Inflammatory macrophage treated with lipopolysaccharide for 1 hour (primary cell): Measurements from ENCODE around the gene IGHMBP2.
"Not testable (repeated sequence)": the region's sequence is repeated elsewhere in the genome, so short reads cannot be mapped to it uniquely, and the experiment has no call there.

Experiments used
- DNase-seq, 2 donors: peaks; one replicate each; pipeline ENCODE4 v3.0.0-alpha.2; 2020 to 2022

The IGHMBP2 gene

DNA sequence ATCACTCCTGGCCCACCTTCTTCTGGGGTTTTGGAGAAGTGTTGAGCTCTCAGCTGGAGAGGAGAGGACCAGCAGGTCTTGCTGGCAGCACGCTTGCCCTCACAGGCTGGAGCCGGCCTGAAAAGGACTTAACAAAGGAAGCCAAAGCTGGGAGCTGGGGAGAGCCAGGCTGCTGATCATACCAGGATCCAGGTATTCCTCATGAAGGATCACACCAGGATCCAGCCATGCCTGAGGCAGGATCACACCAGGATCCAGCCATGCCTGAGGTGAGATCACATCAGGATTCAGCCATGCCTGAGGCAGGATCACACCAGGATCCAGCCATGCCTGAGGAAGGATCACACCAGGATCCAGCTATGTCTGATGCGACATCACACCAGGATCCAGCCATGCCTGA is 60.1 kb downstream of the IGHMBP2 start:
- DNase-seq, result no peak

DNA sequence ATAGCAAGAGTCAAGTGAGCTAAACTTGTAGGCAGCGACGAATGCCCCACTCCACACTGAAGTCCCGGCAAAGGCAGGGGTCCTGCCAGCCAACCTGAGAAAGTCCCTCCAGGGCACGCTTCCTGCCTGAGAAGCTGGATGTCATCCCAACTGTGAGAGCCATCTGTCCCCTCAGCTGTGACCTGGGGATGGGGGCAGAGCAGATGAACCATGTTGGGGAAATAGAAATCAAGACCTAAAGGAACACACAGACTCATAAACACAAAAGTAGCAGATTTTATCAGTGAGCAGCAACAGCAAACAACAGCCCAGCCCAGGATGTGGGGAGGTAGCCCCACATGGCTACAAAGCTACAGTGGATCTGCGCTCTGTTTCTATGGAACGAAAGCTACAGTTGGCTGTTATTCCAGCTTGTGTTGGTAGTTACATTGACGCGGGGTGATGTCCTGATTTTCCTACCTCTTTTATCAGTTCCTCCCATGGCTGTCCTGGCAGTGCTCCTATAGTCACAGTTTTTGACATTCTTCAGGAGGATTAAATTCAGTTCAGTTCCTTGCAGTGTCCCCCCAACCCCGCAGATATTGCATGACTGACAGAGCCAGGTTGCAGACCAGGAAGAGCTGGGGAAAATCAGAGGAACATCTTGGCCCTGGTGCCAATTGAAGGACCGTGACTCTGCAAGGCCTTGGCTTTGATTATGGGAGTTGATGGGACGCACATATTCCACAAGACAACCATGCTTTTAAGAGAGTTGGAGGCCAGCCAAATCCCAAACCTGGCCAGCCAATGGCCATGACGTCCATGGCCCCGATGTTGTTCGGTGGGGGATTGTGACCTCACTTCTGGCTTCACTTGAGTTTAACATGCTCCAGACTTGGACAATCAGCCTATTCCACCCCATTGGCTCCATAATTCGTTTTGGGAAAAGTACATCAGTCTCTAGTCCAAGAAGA is 62.5 kb downstream of the IGHMBP2 start:
- no peak for DNase-seq

DNA sequence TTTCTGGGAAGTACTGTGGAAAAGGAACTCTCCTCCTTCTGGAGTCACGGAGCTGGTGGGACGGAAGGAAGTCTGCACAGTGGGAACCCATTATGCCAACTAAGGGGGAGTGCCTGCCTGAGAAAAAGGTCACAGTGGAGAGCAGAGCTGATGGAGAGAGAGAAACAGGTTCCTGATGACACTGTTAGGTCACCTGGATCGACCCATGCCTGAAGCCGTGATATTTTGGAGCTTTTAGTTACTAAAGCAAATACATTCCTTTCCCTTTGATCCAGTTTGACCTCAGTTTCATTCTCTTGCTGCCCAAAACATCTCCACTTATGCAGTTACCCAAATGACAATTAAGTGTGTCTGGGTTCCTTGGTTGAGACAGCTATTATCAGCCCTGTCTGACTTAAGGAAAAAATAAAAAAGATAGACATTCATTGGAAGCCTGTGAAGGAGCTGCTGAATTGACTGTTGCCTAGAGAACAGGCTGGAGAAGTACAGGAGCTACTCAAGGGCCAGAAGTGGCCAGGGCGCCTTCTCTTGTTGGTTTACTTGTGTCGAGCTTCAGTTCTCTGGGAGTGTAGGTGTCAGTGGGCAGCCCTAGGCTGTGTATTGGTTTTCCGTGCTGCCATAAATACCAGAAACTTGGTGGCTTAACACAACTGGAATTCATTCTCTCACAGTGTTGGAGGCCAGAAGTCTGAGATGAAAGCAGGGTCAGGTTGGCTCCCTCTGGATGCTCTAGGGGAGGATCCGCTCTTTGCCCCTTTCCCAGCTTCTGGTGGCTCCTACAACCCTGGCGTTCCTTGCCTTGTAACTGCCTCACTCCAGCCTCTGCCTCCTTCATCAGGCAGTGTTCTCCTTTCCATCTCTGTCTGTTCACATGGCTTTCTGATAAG is 63.4 kb downstream of the IGHMBP2 start:
- no peak for DNase-seq

DNA sequence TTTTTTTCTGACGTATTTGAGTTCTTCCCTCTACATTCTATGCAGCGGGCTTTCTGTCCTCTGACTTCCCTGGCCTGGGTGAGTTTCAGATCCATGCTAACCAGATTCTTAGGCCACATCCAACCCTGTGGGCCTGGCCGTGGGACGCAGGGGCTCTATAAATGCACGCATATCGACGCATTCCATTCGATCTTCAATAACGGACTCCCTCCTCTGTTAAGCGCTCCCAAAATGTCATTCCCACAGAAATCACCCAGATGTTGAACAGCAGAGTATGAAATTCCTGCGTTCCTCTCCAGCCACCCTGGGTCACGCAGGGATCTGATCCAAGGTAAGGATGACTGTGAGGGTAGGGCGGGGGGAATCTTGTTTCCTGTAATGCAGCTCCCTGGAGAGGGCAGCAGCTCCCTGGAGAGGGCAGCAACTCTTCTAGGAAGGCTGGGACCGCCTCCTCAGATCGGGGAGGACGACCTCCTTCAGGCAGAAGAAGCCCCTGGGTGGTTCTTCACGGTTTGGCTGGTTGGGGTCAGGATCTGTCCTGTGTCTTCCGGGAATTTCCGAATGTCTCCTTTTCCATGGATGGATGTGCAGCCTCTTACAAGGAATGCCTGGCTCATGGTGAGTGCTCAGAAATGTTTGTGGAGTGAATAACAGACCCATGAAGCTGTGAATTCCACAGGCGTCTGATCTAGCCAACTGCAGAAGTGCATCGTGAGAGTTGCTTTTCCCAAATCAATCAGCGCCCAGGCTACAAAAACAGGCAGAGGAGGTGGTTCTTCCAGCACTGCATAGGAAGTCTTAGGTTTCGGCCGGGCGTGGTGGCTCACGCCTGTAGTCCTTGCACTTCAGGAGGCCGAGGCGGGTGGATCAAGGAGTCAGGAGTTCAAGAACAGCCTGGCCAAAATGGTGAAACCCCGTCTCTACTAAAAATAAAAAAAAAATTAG is 64.9 kb downstream of the IGHMBP2 start:
- no peak for DNase-seq

DNA sequence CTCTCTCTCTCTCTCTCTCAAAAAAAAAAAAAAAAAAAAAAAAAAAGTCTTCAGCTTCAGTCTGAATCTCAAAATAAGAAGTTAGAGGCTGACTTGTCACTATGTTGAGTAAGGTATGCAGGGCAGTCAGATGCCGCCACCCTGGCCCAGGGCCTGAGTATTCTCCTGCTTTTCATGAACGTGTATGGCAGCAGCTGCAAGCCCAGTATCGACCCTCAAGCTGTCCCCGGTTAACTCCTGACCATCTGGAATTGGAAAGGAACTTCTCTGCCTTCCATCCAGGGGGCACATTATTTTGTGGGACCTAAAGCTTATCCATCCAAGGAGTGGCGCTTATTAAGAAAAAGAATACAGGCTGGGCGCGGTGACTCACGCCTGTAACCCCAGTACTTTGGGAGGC is 65.7 kb downstream of the IGHMBP2 start:
- DNase-seq, result no peak

DNA sequence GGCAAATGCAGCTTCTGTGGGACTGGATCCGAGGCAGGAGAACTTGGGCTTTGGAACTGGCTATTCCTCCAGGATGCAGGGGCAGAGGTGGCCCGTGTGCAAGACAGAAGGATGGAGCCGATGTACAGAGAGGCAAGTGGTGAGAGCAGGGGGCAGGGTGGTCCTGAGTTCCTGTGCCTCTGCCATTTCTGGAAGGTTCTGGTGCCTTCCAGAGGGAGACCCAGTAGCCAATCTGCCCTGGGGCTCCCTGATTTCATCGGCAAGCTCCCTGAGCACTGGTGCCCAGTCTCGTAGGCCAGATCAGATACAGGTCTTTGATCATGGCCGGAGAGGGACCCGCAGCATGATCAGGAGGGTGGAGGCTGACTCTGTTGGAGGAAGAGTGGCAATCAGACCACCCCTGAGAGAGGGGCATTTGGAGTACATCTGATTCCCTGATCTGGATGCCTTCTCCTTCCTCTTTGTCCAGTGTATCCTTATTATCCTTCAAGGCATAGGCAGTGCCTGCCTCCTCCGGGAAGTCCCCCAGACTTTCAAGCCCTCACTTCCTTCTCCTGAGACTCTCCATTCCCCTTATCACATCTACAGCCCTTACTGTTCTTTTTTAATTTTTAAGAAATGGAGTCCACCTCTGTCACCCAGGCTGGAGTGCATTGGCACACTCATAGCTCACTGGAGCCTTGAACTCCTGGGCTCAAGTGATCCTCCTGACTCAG is 67.4 kb downstream of the IGHMBP2 start:
- DNase-seq, result no peak

DNA sequence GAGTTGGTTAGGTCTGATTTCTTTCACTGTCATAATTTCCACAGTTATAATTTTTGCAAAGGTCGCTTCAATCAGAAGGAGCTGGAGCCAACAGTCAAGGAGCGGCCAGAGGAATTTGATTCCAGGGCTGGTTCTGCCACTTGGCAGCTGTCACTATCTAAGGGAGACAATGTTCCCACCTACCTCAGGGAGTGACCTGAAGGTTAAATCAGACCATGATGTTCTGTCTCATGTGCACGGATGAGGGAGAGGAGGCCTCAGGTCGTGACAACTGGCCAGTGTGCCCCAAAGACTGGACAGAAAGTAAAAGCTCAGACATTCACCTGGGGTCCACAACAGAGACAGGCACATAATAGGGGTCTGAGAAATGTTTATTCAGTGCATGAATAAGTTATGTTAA is 69.5 kb downstream of the IGHMBP2 start:
- no peak for DNase-seq

DNA sequence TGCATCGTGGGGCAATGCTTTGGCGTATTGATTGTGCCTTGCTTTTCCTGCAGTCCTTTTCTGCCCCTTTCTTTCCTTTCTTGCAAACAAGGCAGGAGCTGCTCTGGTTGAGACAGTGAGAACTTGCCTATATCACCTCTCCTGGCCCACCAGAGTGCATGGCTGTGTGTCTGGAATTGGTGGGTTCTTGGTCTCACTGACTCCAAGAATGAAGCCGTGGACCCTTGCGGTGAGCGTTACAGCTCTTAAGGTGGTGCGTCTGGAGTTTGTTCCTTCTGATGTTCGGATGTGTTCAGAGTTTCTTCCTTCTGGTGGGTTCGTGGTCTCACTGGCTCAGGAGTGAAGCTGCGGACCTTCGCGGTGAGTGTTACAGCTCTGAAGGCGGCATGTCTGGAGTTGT is 70.0 kb downstream of the IGHMBP2 start:
- not testable (repeated sequence) for DNase-seq

DNA sequence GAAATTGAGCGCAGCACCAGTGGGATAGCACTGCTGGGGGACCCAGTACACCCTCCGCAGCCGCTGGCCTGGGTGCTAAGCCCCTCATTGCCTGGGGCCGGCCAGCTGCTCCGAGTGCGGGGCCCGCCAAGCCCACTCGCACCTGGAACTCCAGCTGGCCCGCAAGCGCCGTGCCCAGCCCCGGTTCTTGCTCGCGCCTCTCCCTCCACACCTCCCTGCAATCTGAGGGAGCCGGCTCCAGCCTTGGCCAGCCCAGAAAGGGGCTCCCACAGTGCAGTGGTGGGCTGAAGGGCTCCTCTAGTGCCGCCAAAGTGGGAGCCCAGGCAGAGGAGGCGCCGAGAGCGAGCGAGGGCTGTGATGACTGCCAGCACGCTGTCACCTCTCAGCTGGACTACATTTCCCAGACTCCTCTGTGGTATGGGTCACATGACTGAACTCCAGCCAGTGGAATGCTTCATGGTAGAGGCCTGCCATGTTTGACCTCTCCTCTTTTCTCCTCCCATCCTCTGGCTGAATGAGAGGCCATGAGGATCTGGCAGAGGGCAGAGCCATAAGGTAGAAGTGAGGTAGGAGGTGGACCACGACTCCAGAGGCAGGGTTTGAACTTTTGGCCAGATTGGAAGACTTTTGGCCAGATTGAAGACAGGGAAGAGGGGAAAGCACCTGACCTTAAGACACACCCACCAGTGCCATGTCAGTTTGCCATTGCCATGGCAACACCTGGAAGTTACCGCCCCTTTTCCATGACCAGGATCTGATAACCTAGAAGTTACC is 70.9 kb downstream of the IGHMBP2 start:
- DNase-seq, result peak; percentile 18 to 24

DNA sequence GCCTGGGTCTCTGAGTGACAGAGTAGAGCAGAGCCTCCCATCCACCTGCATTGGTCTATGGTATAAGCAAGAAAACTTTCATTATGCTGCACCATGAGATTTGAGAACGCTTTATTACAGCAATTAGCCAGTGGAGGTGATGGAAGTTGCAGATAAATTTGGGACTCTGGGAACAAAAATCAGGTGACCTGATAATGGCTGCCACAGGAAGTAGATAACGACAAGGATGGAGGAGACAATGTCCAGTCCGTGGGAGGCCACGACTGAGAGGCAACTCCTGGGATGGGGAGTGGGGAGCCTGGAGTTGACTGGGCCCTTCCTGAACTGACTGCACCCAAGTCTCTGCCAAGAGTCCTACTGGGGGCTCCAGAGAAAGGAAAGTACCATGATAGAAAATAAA is 72.4 kb downstream of the IGHMBP2 start:
- DNase-seq, result no peak

DNA sequence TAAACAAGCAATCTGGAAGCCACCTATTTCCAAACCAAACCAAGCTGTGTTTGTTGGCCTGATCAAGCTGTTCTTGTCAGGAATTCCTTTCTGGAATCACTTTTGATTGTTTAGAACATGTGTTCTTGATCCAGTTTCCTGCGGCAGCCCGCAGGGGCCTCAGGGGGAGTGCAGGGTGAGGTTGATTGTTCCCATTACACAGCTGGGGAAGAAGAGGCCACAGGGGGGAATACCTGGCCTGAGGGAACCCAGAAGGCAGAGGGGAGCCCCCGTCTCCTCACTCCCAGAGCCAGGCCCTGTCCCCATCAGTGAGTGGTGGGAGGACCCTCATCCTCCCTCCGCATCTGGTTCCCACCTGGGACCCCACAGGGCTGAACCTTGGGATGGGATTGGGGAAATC is 72.9 kb downstream of the IGHMBP2 start:
- no peak for DNase-seq

DNA sequence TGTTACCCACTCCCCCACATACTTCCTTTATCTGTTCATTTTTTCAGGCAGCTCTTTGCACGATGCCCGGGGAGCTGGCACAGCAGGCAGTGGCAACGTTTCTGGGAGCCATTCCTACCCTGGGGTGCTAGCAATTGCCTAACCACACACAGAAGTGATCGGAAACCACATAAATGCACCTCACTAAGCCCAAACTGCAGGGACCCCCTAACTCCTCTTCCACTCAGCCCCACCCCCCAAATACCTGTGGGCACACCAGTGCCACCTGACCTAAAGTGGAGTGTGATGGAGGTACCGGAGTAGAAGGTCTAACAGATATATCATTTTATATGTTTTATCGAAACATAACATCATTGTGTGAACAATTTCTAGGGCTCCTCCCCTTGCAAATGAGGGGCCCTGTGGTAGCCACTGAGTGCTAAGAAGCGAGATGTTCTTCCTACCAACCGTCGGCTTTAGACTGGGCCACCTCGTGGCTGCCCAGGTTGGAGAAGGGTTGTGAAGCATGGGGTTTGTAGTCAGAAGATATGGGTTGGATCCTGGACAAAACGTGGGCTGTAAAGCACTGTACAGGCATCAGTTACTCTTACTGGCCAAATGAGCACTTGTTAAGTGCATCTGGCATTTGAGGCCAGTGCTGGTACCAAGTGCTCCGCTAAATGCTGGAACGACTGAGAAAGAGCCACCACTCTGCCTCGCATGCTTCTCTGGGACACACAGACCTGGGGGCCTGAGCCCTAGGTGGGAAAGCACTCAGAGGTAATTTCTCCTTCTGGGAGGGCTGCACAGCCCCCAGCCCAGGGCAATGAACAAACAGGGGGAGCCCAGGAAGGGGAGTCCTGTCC is 74.3 kb downstream of the IGHMBP2 start:
- no peak for DNase-seq

DNA sequence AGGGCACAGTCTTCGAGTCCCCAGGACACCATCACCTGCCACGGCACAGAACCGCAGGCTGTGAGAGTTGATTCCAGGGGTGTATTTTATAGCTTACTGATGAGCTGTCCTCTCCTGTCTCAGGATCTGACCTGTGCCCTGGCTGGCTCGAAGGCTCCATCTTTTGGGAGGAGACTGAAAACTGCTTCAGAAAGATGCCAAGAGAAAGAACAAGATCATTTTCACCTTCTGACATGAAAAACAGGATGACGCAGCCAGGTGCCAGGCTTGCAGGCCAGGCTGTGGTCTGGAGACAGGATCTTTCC is 74.9 kb downstream of the IGHMBP2 start:
- no peak for DNase-seq

DNA sequence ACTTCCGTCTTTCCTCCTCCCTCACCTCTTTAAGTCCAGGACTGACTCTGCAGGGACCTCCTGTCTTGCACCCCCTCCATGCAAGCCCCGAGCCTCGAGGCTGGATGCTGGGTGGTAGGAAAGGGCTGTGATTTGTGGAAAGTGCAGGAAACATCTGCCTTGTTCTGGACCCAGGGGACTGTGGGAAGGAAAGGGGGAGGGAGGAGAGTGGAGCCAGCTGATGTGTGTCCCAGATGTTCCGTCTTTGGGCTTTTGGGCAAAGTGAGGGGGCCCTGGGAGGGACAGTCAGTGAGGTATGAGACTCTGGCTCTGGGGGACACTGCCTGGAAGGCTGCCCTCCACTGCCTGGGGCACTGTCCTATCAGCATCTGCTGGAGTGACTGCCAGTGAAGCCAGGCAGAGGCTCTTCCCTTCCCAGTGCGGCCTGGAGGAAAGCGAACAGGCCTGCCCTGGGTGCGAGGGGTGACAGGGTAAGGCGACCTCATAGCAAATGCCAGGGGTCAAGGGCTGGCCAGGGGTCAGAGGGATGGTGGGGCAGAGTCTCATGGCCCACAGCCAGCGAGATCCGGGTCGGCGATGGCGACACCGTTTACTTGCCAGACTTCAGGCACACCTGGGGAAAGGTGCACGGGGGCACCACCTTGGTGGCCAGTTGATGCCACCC is 75.4 kb downstream of the IGHMBP2 start:
- no peak for DNase-seq

DNA sequence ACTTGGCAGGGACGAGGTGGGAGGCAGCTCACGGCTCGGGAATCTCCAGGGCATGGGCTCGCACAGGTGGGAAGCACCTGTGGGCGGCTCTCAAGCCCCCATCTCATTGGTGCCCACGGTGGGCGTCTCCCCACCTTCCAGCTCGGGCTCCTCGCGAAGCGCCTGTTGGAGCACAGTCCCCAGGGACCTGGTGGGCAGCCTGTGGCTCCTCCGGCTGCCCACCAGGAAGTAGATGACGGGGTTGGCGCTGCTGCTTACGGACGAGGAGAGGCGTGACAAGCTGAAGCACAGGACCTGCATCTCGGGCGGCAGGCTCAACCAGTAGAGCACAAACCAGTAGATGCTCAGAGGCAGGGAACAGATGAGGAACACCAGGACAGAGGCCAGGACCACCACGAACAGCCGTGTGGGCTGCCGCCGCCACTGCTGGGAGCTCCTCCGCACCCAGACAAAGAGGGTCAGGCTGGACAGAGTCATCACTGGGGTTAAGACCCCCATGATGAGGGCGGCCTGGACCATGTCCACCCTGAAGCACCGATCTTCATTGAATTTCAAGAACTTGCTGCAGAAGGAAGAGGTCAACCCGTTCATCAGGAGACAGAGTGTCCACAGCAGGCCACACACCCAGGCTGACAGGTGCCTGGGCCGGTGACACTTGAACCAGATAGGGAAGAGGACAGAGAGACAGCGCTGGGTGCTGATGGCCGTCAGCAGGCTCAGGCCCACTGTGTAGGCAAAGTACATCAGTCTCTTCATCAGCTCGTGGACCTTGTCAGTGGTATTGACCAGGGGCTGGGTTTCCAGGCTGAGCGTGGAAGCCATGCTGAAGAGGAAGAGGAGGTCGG is 76.5 kb downstream of the IGHMBP2 start:
- no peak for DNase-seq

DNA sequence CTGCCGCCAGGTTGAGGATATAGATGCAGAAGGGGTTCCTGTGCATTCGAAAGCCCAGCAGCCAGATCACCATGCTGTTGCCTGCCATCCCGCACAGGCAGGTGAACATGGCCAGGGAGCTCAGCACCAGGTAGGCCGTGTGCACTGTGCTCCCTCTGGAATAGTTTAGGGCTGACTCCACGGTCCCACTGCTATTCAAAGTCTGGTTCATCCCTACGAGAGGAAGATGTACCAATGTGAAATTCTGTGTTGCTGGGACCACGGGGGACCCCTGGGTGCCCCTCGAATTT is 77.0 kb downstream of the IGHMBP2 start, which contains the start of gene MRGPRD:
Gene MRGPRD (minus strand): TSS at position 211 of the 290 bp plus-strand sequence. CDS start 0 bp downstream, at position 211.
- DNase-seq, result no peak

DNA sequence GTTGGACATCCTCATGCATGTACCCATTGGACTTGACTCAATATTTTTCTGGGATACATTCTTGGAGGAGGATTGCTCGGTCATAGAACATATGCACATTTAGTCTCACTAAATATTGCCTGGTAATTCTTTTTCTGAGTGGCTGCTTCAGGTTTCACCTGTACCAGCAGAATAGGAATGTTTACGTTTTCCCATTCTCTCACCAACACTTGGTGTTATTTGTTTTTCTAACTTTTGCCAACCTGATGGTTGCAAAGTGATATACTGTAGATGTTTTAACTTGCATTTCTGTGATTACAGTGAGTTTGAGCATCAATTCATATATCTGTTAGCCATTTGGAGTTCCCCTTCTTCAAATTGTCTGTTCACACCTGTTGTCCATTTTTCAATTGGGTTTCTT is 78.4 kb downstream of the IGHMBP2 start:
- DNase-seq, result no peak

DNA sequence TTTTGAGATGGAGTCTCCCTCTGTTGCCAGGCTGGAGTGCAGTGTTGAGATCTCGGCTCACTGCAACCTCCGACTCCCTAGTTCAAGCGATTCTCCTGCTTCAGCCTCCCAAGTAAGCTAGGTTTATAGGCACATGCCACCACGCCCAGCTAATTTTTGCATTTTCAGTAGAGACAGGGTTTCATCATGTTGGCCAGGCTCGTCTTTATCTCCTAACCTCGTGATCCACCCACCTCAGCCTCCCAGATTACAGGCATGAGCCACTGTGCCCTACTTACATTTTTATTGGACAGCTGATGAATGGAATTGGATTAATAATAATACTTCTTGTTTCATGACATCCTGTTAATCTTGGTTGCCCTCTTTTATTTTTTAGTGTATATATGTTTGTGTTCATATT is 80.1 kb downstream of the IGHMBP2 start:
- DNase-seq, result no peak

DNA sequence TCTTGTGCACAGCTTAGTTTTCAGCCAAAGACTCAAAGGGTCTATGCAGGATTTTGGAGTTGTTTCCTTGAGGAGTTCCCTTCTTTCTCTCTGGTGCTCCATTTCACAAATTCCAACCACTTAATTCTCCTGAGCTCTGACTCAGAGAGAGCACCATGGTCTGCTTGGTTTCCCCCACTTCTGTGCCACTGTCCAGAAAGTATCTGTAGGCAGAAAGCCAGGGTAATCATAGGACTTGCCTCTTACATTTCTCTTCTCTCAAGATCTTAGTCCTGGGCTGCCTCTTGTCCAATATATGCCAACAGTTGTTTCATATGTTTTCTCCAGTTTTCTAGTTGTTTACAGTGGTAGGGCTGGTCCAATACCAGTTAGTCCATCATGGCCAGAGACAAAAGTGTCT is 83.5 kb downstream of the IGHMBP2 start:
- no peak for DNase-seq
